Middle frontal gyrus (tissue), 1 donor: Measurements from ENCODE around the gene PRAMEF8.
"Not testable (repeated sequence)": the region's sequence is repeated elsewhere in the genome, so short reads cannot be mapped to it uniquely, and the experiment has no call there.

Source experiments
- DNase-seq: peaks from one replicate; pipeline ENCODE4 v3.0.0-alpha.2; 2015; ENCODE audit warnings: low spot score; ENCODE audit errors: extremely low spot score

Gene PRAMEF8

GRCh38 chr1:13285037-13285436 is at the start of gene PRAMEF8:
Gene PRAMEF8 (minus strand): TSS chr1:13285137. CDS start chr1:13284091, 1,046 bp downstream.
- DNase-seq, result not testable (repeated sequence)

DNA sequence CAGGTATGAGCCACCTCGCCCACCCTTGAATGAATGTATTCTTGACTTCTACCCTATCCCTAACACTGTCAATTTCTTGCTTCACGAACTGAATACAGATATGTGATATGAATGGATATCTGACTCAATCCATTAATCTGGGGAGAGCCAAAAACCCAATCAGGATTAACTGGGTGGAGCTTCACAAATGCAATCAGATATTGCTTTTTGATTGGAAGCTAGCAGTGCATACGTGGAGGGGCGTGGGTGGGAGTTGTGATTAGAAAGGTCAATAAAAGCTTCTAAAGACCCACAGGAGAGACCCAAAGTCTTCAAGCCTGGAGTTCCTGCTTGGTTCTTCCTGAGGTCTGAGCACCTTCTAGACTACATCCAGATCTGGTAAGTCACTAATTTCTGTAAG is 30.3 kb upstream of the PRAMEF8 start, which contains the start of gene PRAMEF15:
Gene PRAMEF15 (plus strand): TSS at position 301 of the 400 bp plus-strand sequence. CDS start 2,827 bp downstream, outside the sequence.
- DNase-seq, result not testable (repeated sequence)

- not testable (repeated sequence) for DNase-seq
These were observed 18.3 kb upstream of the PRAMEF8 start, which contains the start of gene PRAMEF33 for GRCh38 chr1:13303239-13303638. Gene PRAMEF33 (plus strand): TSS chr1:13303539. CDS start chr1:13305955, 2,416 bp downstream.

DNA sequence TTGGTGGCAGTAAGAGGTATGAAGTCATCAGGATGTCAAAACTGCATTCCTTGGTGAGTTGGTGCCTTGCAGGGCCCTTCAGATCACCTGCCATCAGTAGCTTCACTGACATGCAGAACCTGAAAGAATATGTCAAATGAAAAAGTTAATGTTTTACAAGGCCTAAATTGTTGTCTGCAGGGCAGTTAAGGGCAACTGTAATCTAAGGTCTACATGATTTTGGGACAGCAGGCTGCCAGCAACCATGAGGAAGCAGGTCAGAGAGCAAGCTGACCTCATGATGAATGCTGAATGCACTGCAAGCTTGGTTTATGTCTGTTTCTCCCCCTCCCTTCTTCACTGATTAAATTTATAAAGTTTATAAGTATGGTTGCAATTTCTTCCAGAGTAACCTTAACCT is 17.3 kb upstream of the PRAMEF8 start:
- DNase-seq, result not testable (repeated sequence)

DNA sequence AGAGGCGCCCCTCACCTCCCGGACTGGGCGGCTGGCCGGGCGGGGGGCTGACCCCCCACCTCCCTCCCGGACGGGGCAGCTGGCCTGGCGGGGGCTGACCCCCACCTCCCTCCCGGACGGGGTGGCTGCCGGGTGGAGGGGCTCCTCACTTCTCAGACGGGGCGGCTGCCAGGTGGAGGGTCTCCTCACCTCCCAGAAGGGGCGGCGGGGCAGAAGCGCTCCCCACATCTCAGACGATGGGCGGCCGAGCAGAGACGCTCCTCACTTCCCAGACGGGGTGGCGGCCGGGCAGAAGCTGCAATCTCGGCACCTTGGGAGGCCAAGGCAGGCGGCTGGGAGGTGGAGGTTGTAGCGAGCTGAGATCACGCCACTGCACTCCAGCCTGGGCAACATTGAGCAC is 13.8 kb upstream of the PRAMEF8 start:
- not testable (repeated sequence) for DNase-seq

GRCh38 chr1:13297216-13297931 is 12.4 kb upstream of the PRAMEF8 start:
- DNase-seq, result not testable (repeated sequence)

DNA sequence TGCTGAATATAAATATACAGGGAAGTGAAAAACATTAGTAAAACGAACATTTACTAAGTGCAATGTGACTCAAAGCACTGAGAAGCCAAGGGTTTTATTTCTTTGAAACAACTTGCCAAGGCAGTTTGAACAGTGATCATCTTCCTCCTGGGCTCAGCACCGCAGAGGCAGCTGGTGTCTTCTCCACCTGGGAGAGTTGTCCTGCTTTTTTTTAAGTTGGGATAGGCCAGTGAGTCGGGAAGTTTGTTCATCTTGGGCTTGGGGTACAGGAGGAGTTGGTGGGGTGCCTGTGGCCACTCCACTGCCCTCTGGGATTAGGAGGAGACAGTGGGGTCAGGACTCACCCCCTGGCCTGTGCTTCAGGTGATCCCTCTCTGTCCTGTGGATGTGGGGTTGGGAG is 4.1 kb upstream of the PRAMEF8 start:
- not testable (repeated sequence) for DNase-seq

GRCh38 chr1:13279617-13280016 is 5.3 kb downstream of the PRAMEF8 start:
- not testable (repeated sequence) for DNase-seq

DNA sequence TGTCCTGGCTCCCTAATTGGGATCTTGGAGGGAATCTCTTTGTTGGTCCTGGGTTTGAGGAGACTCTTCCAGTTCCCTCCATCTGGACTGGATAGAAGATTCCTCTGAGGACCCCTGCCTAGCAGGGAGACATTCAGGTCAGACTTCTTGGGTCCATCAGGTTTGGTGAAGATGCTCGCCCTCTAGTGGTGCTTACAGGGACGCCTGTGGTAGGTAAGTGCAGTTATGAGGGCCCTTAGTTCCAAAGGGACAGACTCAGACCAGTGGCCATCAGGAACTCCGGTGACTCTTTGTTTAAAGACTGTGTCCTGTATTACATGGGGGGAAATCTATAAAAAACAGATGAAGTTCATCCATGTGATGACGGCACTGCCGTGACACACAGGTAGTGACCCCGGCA is 7.9 kb downstream of the PRAMEF8 start:
- DNase-seq, result not testable (repeated sequence)

DNA sequence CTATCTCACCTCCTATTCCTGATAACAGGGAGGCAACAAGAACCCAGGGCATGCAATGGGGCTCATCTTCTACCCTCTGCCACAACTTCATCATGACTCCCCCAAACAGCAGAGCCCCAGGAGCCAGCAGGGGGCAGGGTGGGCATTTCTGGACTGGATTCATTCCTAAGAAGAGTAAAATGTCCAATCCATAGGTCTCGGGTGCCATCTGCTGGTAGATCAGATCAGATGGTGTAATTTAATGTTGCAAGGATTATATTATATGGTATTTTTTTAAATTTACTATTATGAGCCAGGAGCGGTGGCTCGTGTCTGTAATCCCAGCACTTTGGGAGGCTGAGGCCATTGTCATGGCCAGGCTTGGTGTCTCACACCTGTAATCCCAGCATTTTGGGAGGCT is 19.8 kb downstream of the PRAMEF8 start:
- DNase-seq, result not testable (repeated sequence)

- DNase-seq, result not testable (repeated sequence)
These were observed 31.0 kb downstream of the PRAMEF8 start, which contains the start of gene PRAMEF5 for GRCh38 chr1:13253898-13254297. Gene PRAMEF5 (plus strand): TSS chr1:13254198. CDS start chr1:13259269, 5,071 bp downstream.

- not testable (repeated sequence) for DNase-seq
These were observed 37.8 kb downstream of the PRAMEF8 start for GRCh38 chr1:13247122-13247521.

DNA sequence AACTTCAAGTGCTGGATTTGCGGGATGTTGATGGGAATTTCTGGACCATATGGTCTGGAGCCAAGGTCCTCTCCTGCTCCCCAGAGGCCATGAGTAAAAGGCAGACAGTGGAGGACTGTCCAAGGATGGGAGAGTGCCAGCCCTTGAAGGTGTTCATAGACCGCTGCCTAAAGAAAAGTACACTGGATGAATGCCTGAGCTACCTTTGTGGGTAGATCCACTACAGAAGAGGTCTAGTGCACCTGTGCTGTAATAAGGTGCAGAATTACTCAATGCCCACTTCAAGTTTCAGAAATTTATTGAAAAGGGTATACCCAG is 38.4 kb downstream of the PRAMEF8 start:
- DNase-seq, result not testable (repeated sequence)

- DNase-seq, result not testable (repeated sequence)
These were observed 38.9 kb downstream of the PRAMEF8 start for GRCh38 chr1:13245841-13246553.

DNA sequence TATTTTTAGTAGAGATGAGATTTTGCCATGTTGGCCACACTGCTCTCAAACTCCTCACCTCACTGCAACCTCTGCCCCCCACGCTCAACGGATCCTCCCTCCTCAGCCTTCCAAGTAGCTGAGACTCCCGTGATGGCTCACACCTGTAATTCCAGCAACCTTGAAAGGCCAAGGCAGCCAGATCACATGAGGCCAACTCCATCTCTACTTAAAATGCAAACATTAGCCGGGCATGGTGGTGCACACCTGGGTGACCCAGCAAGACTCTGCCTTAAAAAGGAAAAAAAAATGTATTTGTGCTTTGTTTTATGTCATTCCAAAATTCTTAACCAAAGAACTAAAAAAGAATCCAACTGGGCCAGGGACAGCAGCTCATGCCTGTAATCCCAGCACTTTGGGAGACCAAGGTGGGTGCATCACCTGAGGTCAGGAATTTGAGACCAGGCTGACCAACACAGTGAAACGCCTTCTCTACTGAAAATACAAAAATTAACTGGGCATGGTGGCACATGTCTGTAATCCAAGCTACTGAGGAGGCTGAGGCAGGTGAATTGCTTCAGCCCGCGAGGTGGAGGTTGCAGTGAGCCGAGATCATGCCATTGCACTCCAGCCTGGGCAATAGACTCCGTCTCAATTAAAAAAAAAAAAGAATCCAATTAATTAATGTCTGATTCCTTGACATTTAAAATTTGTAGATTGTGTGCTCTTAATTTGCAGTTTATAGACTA is 41.2 kb downstream of the PRAMEF8 start:
- not testable (repeated sequence) for DNase-seq

DNA sequence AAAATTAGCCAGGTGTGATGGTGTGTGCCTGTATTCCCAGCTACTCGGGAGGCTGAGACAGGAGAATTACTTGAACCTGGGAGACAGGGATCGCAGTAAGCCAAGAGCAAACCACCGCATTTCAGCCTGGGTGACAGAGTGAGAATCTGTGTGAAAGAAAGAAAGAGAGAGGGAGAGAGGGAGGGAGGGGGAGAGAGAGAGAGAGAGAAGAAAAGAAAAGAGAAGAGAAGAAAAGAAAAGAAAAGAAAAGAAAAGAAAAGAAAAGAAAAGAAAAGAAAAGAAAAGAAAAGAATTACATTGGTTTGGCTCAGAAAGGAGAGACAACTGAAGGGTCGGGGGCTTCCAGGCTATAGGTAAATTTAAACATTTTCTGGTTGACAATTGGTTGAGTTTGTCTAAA is 45.3 kb downstream of the PRAMEF8 start:
- DNase-seq, result not testable (repeated sequence)

- not testable (repeated sequence) for DNase-seq
These were observed 47.4 kb downstream of the PRAMEF8 start for GRCh38 chr1:13237572-13237971.

- not testable (repeated sequence) for DNase-seq
These were observed 50.9 kb downstream of the PRAMEF8 start for GRCh38 chr1:13234057-13234456.

- DNase-seq, result not testable (repeated sequence)
These were observed 52.9 kb downstream of the PRAMEF8 start for GRCh38 chr1:13232056-13232455.
